GM23248 (cell line): Measurements from ENCODE around the gene DUSP9.

ENCODE experiments used
- EZH2 ChIP-seq: fragments of 200-600 bp; sonication (generic); IDR thresholded peaks from 2 replicates; pipeline ENCODE4 v1.6.1; 2018; ENCODE audit warnings: antibody characterized with exemption, mild to moderate bottlenecking; ENCODE audit not compliant: insufficient read depth, poor library complexity, severe bottlenecking
- EZH2phosphoT487 ChIP-seq: fragments of 200-600 bp; sonication (generic); IDR thresholded peaks from 2 replicates; pipeline ENCODE4 v1.6.1; 2018; ENCODE audit warnings: antibody characterized with exemption, moderate library complexity, mild to moderate bottlenecking, low read depth; ENCODE audit not compliant: insufficient read depth

GRCh38 chrX:153626863-153627674 is 19.9 kb upstream of the DUSP9 start:
- TF ChIP-seq EZH2 (no peak), EZH2phosphoT487 (no peak)
